Gastrocnemius medialis (tissue), 4 donors: ENCODE results near the gene GJC2.

Source experiments
- POLR2A ChIP-seq, 2 donors: fragments of 450-650 bp; IDR thresholded peaks; one replicate each; pipeline ENCODE4 v1.6.1; 2017; ENCODE audit warnings: antibody characterized with exemption in 2 of 2, mild to moderate bottlenecking in 2 of 2, moderate library complexity in 2 of 2
- TF ChIP-seq, protein P1 (sequence below), 5 experiments: fragments of 450-650 bp in 3 of 5; fragments of 200-600 bp in 2 of 5; sonication (generic) in 2 of 5; IDR thresholded peaks in 4 of 5; conservative IDR thresholded peaks in 1 of 5; 1 replicate in 4 of 5; 2 replicates in 1 of 5; pipeline ENCODE4 v1.5.1; 2016 to 2019; ENCODE audit warnings: antibody characterized with exemption in 5 of 5, mild to moderate bottlenecking in 3 of 5, moderate library complexity in 3 of 5

GRCh38 chr1:228194921-228195812, 45.4 kb downstream of the GJC2 start:
- TF ChIP-seq, protein P1, sequence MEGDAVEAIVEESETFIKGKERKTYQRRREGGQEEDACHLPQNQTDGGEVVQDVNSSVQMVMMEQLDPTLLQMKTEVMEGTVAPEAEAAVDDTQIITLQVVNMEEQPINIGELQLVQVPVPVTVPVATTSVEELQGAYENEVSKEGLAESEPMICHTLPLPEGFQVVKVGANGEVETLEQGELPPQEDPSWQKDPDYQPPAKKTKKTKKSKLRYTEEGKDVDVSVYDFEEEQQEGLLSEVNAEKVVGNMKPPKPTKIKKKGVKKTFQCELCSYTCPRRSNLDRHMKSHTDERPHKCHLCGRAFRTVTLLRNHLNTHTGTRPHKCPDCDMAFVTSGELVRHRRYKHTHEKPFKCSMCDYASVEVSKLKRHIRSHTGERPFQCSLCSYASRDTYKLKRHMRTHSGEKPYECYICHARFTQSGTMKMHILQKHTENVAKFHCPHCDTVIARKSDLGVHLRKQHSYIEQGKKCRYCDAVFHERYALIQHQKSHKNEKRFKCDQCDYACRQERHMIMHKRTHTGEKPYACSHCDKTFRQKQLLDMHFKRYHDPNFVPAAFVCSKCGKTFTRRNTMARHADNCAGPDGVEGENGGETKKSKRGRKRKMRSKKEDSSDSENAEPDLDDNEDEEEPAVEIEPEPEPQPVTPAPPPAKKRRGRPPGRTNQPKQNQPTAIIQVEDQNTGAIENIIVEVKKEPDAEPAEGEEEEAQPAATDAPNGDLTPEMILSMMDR (IDR thresholded peaks at IDR 0.05 in 4 of 5, conservative IDR thresholded peaks at IDR 0.05 in 1 of 5): no peak
- TF ChIP-seq POLR2A (IDR thresholded peaks at IDR 0.05): no peak
